SIG-M5 treated with dmso at 0.1 percent for 504 hours (cell line): ENCODE results near the gene CARF.

Source experiments
- DNase-seq: peaks from one replicate; lab custom pipeline; 2025; ENCODE audit not compliant: unreplicated experiment; lab: John Stamatoyannopoulos, UW

The CARF gene

DNA sequence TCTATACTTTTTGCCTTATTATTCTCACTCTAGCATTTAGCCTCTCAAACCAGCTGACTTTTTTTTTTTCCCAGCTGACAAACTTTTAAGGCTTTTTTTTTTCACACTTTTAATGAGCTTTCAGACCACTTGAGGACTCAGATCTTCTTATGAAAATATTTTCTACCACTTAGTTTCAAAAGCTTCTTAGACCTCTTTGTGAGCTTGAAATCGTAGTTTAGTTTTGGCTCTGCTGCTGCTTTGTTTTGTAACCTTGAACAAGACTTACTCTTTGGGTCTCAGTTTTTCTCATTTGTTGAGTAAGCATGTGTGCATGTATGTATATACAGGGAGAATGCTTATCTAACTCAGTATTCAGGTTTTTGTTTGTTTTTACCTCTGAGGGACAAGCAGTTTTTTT, 106.1 kb downstream of the CARF start:
- no peak for DNase-seq

DNA sequence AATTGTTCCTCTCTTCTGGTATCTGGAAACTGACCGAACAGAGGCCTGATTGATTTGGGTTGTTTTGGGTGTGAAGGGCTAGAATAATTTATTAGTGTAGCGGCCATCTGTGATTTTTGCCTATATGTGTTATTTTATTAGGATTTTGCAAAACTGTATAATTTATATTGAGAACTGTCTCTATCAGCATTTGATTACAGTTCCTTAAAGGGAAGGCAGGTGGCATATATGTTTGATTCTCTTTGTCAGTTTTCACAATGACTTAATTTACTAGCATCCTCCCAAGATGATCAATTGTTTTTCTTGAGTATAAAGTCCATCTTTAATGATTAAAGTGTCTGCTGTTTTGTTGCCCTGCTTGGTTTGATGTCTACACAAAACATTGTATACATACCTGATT, 107.1 kb downstream of the CARF start:
- DNase-seq, result no peak

DNA sequence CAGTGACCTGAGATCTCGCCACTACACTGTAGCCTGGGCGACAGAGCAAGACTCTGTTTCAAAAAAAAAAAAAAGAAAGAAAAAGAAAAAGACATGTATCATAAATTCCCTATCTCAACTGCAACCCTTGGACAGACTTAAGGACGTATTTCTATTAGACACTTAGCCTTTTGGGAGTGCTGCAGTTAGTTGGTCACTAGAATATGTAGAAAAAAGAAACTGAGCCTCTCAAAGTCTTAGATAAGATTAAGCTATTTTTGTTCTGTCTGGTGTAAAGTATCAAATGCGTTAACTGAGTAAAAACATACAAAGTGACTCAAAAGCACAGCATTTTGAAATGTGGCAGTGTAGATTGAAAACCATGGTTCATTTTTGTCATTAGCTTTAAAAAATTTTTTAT, 109.9 kb downstream of the CARF start:
- no peak for DNase-seq

DNA sequence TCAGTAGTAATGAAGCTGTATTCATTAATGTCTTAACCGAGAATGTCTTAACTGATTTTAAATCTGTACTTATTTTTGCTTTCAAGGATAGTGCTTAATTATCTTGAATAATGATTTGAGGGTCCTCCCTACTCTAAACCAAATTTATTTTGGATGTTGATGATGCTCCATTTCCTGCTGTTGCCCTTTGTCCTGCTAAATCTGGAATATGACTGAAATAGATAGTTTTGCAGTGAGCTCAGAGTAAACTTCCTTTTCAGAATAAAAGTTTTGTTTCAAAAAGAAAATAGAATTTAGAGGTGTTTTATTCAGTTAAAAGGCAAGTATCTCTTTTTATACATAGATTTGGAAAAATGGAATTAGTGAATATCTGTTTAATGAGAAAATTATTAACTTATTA, 110.7 kb downstream of the CARF start:
- DNase-seq, result no peak

DNA sequence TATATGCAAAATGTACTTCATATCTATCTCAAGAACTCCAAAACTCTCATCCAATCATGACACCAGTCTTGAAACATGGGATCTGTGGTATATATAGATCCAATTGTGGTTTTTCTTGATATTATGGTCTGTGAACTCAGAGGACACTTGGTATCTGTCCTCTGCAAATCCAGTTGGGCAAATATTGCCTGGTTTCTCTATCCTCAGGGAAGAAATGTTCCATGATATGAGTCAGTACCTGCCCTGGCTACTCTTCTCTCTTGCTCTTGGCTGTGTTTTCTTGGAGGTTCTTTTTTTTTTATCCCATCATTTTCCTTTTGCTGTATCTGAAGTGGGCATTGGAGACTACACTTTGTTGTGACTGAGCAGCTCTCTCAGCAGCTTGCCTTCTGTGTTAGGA, 113.5 kb downstream of the CARF start:
- DNase-seq, result no peak

DNA sequence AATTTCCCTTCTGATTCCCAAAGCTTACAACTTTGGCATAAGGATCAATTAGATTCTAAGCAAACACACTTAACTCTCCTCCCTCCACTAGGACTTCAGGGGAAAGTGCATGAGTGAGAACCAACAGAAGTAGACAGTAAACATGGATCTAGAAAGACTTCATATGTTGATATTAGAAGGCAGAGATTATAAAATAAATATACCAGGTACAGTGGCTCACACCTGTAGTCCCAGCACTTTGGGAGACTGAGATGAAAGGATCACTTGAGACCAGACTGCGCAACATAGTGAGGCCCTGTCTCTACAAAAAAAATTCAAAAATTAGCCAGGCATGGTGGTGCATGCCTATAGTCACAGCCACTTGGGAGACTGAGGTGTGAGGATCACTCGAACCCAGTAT, 118.5 kb downstream of the CARF start:
- DNase-seq, result no peak

DNA sequence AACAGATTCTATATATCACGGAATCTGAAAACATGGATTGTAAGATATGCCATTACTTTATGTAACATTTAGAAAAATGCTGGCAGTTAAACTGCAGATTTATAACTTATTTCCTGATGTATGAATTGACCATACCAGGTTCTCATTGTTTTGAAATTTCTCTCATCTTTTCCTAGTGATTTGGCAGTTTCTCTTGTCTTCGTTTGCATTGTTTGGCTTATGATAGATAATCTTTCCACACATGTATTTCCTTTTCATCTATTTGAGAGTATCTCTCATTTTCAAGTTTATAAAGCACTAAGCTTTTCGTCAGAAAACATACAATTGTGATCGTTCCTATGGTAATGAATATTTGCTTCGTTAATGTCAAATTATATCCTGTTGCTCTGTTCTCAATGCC, 118.9 kb downstream of the CARF start:
- DNase-seq, result no peak

DNA sequence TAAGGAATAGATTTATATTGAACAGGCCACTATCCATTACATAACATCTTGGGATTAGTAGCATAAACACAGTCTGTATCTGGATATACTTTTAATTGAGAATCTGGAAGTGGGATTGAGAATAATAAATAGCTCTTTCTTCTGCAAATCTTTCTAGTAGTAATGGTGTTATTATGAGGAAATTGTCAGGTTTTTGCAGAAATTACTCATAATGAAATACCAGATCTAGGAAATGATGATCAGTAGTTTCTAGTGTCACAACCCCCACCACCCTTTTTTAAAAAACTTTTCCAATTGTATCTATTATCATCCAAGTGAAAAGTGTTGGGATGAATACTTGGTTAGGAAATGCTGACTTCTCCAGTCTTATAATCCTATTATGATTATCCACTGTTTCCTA, 121.3 kb downstream of the CARF start:
- no peak for DNase-seq

DNA sequence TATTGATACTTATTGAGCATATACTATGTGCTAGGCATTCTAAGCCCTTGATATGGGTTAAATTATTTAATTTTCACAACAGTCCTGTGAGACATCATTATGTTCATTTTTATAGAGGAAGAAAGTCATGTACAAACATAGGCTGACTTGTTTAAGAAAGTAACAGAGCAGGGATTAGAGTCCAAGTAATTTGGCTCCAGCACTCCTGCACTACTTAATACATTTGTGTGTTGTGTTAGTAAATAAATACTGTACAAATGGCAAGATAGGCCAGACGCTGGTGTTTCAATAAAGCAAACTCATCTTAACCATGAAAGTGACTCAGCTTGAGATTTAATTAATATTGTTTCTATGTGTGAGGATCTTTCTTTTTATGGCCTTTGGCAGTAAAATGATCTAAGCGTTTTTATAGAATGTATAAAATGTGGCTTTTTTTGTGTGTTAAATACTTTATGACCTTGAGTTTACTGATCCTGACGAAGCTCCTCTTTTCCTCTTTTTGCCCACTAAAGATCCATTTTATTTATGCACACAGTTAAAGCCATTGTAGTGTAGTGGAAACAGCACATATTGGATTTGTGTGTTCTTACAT, 123.9 kb downstream of the CARF start:
- no peak for DNase-seq
